ENCODE measurements around the gene GAD2.

The GAD2 gene

DNA sequence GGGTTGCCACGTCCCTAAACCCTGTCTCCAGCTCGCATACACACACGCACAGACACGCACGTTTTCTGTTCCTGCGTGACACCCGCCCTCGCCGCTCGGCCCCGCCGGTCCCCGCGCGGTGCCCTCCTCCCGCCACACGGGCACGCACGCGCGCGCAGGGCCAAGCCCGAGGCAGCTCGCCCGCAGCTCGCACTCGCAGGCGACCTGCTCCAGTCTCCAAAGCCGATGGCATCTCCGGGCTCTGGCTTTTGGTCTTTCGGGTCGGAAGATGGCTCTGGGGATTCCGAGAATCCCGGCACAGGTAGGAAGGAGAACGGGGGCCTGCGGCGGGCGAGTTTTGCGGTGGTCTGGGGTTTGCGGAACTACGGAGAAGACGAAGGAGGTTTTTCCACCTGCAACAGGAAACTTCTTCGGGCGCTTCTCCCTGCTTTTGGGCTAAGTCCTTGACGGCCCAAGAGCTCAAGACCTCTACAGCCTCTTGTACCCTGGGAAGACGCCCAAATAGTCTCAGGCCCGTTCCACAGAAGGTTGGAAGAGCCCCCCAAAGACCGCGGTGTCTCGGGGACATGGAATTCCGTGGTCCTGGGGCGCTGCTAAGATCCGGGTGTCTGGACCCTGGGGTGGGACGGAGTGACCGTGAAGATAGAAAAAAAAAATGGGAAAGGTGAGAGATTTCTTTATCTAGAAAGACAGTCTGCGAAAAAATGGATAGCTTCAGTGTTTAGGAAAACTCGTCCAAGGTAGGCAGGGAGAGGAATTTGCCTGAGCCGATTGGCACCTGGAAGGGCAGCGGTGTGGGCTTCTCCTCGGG lies at the start of gene GAD2:
GAD2 (plus strand) TSS at position 190 of the 811 bp plus-strand sequence; CDS start at position 226, 36 bp downstream.
- no peak for DNase-seq (ENCODE audit: low spot score)
- ATAC-seq (ENCODE audit: low read depth), result no peak
- H3K4me3 ChIP-seq (ENCODE audit: severe bottlenecking), result no peak within 1 kb of the TSS
- H3K27ac ChIP-seq (ENCODE audit: poor library complexity, severe bottlenecking), result no peak within 1 kb of the TSS
- no peaks in the 10 kb centered on the region for H3K9me3 ChIP-seq (ENCODE audit: severe bottlenecking)
- H3K27me3 ChIP-seq (ENCODE audit: insufficient read depth, poor library complexity, severe bottlenecking), result peaks cover 100% of the 10 kb centered on the region
- no peaks in the 10 kb centered on the region for H3K4me1 ChIP-seq (ENCODE audit: insufficient read depth, poor library complexity, severe bottlenecking)
- no peaks in the 10 kb centered on the region for H3K36me3 ChIP-seq (ENCODE audit: low read depth)
- TF ChIP-seq, protein P1, sequence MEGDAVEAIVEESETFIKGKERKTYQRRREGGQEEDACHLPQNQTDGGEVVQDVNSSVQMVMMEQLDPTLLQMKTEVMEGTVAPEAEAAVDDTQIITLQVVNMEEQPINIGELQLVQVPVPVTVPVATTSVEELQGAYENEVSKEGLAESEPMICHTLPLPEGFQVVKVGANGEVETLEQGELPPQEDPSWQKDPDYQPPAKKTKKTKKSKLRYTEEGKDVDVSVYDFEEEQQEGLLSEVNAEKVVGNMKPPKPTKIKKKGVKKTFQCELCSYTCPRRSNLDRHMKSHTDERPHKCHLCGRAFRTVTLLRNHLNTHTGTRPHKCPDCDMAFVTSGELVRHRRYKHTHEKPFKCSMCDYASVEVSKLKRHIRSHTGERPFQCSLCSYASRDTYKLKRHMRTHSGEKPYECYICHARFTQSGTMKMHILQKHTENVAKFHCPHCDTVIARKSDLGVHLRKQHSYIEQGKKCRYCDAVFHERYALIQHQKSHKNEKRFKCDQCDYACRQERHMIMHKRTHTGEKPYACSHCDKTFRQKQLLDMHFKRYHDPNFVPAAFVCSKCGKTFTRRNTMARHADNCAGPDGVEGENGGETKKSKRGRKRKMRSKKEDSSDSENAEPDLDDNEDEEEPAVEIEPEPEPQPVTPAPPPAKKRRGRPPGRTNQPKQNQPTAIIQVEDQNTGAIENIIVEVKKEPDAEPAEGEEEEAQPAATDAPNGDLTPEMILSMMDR (IDR thresholded peaks at IDR 0.05; ENCODE audit: poor library complexity, severe bottlenecking), result no peak

DNA sequence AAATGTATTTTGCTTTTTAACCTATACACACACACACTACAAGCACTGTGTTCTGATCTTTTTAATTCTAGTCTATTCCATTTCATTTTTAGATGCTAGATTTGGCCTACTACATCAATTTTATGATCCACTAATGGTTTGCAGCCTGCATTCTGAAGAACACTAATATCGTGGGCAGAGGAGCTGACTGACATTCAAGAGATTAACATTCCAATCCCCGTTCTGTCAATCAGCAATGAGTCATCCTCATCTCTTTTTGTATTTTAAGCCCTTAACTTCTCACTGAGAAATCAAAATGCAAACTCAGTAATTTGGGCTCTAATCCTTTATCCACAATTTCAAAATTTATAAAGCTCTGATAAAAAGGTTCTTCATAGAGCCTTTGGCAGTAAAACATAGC lies 47.1 kb upstream of the GAD2 start:
- Histone ChIP-seq H3K27me3 (ENCODE audit: insufficient read depth, poor library complexity, severe bottlenecking) (no peaks in the 10 kb centered on the region), H3K4me3 (ENCODE audit: severe bottlenecking) (no peak overlapping the region), H3K9me3 (ENCODE audit: severe bottlenecking) (no peaks in the 10 kb centered on the region), H3K4me1 (ENCODE audit: insufficient read depth, poor library complexity, severe bottlenecking) (no peaks in the 10 kb centered on the region), H3K36me3 (ENCODE audit: low read depth) (no peaks in the 10 kb centered on the region), H3K27ac (ENCODE audit: poor library complexity, severe bottlenecking) (no peak overlapping the region)
- no peak for ATAC-seq (ENCODE audit: low read depth)
- DNase-seq (ENCODE audit: low spot score), result no peak
- TF ChIP-seq, protein P1 (IDR thresholded peaks at IDR 0.05; ENCODE audit: poor library complexity, severe bottlenecking), result no peak

DNA sequence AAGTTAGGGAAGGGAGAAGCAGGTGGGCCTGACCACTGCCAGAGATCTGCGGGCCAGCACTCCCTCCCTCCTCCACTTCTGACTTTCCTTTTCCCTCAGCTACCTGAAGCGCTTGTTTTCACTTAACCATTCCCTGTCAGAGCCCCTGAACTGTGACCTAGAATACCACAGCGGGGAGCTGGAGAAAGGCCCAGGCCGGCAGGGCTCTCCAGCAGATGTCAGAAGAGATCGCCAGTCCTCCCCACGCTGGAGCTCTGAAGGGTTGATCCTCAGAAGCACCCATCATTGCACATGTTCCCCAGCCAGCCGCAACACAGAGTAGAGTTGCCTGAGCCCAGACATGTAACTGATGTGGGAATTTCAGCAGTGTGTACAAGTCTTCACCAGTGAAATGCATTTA lies 44.4 kb upstream of the GAD2 start:
- Histone ChIP-seq H3K4me3 (ENCODE audit: severe bottlenecking) (no peak overlapping the region), H3K9me3 (ENCODE audit: severe bottlenecking) (no peaks in the 10 kb centered on the region), H3K27ac (ENCODE audit: poor library complexity, severe bottlenecking) (no peak overlapping the region), H3K36me3 (ENCODE audit: low read depth) (no peaks in the 10 kb centered on the region), H3K4me1 (ENCODE audit: insufficient read depth, poor library complexity, severe bottlenecking) (no peaks in the 10 kb centered on the region), H3K27me3 (ENCODE audit: insufficient read depth, poor library complexity, severe bottlenecking) (no peaks in the 10 kb centered on the region)
- TF ChIP-seq, protein P1 (IDR thresholded peaks at IDR 0.05; ENCODE audit: poor library complexity, severe bottlenecking), result no peak
- DNase-seq (ENCODE audit: low spot score), result no peak
- ATAC-seq (ENCODE audit: low read depth), result no peak

DNA sequence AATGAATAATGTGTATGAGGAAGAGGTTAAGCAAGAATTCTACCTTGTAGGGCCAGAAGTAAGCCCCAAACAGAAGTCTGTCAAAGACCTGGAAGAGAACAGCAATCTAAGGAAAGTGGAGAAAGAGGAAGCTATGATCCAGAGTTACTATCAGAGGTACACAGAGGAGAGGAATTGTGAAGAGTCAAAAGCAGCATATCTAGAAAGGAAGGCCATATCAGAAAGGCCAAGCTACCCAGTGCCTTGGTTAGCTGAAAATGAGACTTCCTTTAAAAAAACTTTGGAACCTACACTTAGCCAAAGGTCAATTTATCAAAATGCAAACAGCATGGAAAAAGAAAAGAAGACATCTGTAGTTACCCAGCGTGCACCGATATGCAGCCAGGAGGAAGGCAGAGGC lies 42.7 kb upstream of the GAD2 start:
- Histone ChIP-seq H3K27me3 (ENCODE audit: insufficient read depth, poor library complexity, severe bottlenecking) (no peaks in the 10 kb centered on the region), H3K36me3 (ENCODE audit: low read depth) (no peaks in the 10 kb centered on the region), H3K9me3 (ENCODE audit: severe bottlenecking) (no peaks in the 10 kb centered on the region), H3K4me1 (ENCODE audit: insufficient read depth, poor library complexity, severe bottlenecking) (no peaks in the 10 kb centered on the region), H3K27ac (ENCODE audit: poor library complexity, severe bottlenecking) (no peak overlapping the region), H3K4me3 (ENCODE audit: severe bottlenecking) (no peak overlapping the region)
- TF ChIP-seq, protein P1 (IDR thresholded peaks at IDR 0.05; ENCODE audit: poor library complexity, severe bottlenecking), result no peak
- ATAC-seq (ENCODE audit: low read depth), result no peak
- no peak for DNase-seq (ENCODE audit: low spot score)

DNA sequence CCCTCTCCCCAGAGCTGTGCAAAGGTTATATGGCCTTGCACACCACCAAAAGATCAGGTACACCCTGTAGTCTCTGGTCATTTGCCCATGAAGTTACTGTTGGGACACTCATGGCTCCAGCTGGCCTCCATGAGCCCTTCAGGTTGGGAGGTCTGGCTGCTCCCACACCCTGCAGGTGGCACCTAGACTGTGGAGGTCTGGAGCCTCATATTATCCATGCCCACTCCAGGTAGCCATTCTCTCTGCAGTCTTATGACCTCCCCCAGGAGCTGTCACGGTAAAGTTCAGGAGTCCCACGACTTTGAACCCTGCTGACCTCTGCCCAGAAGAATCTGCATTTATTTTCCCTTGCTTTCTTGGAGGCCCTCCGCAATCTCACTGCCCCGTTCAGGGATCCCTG lies 39.2 kb upstream of the GAD2 start:
- TF ChIP-seq, protein P1 (IDR thresholded peaks at IDR 0.05; ENCODE audit: poor library complexity, severe bottlenecking), result no peak
- Histone ChIP-seq H3K27me3 (ENCODE audit: insufficient read depth, poor library complexity, severe bottlenecking) (no peaks in the 10 kb centered on the region), H3K36me3 (ENCODE audit: low read depth) (no peaks in the 10 kb centered on the region), H3K27ac (ENCODE audit: poor library complexity, severe bottlenecking) (no peak overlapping the region), H3K9me3 (ENCODE audit: severe bottlenecking) (no peaks in the 10 kb centered on the region), H3K4me3 (ENCODE audit: severe bottlenecking) (no peak overlapping the region), H3K4me1 (ENCODE audit: insufficient read depth, poor library complexity, severe bottlenecking) (no peaks in the 10 kb centered on the region)
- no peak for ATAC-seq (ENCODE audit: low read depth)
- DNase-seq (ENCODE audit: low spot score), result no peak

All from RWPE2 (cell line).